ENCODE measurements around the gene HAGH.

Gene HAGH

DNA sequence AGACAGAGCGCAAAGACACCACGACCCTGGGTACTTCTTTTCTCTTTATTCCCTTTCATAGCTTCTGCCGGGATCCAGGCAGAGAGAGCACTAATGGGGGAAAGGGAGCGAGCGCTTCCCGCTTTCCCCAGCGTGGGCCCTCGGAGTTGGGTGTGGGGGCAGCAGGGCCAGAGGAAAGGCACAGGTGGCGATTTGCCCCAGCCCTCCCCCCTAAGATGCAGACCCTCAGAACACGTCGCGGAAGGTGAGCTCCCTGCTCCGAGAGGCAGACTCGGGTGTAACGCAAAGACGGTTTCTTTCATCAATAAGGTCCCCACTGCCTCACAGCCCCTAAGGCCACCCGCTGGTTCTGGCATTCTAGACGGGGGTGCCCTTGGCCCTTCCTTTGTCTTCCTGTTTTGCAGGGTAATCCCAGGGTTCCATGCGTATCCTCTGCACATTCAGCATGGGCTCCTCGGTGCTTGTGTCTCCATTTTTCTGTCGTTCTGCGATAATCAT lies 54.7 kb downstream of the HAGH start:
- H3K27ac ChIP-seq, result peak overlapping the region; percentile 85 to 95
- no peaks in the 10 kb centered on the region for H3K27me3 ChIP-seq
- H3K36me3 ChIP-seq, result peaks cover 24 to 50% (median 40%) of the 10 kb centered on the region in 3 donors
- intact Hi-C loops (cut with DNase I; ENCODE audit: low total_unique reads), result no loop called here
- H3K4me1 ChIP-seq, result peaks cover 0 to 61% (median 35%) of the 10 kb centered on the region in 4 donors
- no peaks in the 10 kb centered on the region for H3K9me3 ChIP-seq
- TF ChIP-seq, protein P1, sequence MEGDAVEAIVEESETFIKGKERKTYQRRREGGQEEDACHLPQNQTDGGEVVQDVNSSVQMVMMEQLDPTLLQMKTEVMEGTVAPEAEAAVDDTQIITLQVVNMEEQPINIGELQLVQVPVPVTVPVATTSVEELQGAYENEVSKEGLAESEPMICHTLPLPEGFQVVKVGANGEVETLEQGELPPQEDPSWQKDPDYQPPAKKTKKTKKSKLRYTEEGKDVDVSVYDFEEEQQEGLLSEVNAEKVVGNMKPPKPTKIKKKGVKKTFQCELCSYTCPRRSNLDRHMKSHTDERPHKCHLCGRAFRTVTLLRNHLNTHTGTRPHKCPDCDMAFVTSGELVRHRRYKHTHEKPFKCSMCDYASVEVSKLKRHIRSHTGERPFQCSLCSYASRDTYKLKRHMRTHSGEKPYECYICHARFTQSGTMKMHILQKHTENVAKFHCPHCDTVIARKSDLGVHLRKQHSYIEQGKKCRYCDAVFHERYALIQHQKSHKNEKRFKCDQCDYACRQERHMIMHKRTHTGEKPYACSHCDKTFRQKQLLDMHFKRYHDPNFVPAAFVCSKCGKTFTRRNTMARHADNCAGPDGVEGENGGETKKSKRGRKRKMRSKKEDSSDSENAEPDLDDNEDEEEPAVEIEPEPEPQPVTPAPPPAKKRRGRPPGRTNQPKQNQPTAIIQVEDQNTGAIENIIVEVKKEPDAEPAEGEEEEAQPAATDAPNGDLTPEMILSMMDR (IDR thresholded peaks at IDR 0.05), result no peak
- H3K4me3 ChIP-seq, result peak overlapping the region; percentile 87 to 99
- no peak for DNase-seq

DNA sequence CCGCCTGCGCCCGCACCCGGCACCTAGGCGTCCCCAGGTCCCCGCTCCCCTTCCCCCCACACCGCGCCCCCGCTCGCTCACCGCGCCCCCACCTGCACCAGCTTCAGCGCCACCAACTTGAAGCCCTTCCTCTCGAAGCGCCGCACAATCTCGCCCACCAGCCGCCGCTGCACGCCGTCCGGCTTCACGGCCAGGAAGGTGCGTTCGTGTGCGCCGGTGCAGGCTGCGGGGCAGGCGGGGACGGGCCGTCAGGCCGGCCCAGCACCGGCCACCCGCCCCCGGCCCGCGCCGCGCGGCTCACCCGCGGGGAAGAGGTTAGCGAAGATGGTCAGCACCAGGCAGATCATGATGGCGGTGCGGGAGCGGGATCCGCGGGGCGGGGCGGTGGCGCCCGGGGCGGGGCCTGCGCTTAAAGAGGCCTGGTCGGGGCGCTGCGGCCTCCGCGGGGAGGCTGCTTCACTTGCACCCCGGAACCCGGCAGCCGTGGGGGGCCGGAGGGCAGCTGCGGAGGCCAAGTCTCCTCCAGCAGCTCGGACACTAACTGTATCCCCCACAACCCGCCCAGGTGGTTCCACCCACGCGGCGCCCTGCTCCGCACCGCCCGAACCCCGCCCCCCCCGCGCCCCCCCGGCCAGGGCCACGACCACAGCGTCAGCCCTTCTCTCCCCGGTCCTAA lies 55.3 kb downstream of the HAGH start, which contains the start of gene NME3:
Gene NME3 (minus strand): TSS at position 356 of the 676 bp plus-strand sequence. CDS start 9 bp downstream, at position 347.
- intact Hi-C loops (cut with DNase I; ENCODE audit: low total_unique reads), result no loop called here
- Histone ChIP-seq H3K27ac (peak within 1 kb of the TSS; percentile 85 to 95), H3K36me3 (peaks cover 24 to 50% (median 40%) of the 10 kb centered on the region in 3 donors), H3K27me3 (no peaks in the 10 kb centered on the region), H3K4me3 (peak within 1 kb of the TSS; percentile 87 to 99), H3K9me3 (no peaks in the 10 kb centered on the region), H3K4me1 (peaks cover 0 to 61% (median 35%) of the 10 kb centered on the region in 4 donors)
- DNase-seq, result peak; percentile 81 to 89
- TF ChIP-seq, protein P1 (IDR thresholded peaks at IDR 0.05), result no peak

DNA sequence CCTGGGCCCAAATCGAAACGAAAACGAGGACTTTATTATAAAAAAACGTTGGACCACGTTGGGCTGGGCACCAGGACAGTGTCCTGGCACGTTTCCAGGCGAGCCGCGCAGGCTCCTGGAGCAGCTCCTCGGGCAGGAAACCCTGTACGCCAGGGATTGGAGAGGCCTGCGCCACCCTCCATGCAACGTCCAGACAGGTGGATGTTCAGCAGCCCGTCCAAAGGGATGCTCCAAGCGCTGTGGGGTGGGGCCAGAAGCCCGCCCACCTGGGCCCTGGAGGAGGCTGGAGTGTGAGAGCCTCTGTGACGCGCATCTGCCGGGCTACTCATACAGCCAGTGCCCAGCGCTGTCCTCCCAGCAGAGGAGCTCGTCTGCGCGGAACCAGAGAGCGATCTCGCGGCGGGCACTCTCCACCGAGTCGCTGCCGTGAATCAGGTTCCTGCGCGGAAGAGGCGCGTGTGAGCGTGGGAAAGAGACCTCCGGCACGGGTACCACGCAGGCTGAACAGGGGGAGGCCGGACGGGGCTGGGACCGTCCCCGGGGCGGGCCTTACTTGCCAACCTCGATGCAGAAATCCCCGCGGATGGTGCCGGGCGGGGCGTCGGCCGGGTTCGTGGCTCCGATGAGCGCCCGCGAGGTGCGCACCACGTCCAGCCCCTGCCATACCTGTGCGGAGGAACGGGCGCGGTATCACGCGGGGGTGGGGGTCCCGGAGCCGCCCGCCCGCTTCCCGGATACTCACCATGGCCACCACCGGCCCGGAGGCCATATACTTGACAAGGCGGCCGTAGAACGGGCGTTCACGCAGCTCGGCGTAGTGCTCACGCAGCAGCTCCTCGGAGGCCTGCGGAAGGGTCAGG lies 56.1 kb downstream of the HAGH start:
- no peaks in the 10 kb centered on the region for H3K27me3 ChIP-seq
- peak overlapping the region; percentile 87 to 99 for H3K4me3 ChIP-seq
- H3K36me3 ChIP-seq, result peaks cover 26 to 50% (median 40%) of the 10 kb centered on the region in 3 donors
- intact Hi-C loops (cut with DNase I; ENCODE audit: low total_unique reads), result no loop called here
- TF ChIP-seq, protein P1 (IDR thresholded peaks at IDR 0.05), result no peak
- peaks cover 0 to 59% (median 35%) of the 10 kb centered on the region in 4 donors for H3K4me1 ChIP-seq
- H3K27ac ChIP-seq, result peak overlapping the region; percentile 85 to 95
- DNase-seq, result peak; percentile 61 to 90
- H3K9me3 ChIP-seq, result no peaks in the 10 kb centered on the region

DNA sequence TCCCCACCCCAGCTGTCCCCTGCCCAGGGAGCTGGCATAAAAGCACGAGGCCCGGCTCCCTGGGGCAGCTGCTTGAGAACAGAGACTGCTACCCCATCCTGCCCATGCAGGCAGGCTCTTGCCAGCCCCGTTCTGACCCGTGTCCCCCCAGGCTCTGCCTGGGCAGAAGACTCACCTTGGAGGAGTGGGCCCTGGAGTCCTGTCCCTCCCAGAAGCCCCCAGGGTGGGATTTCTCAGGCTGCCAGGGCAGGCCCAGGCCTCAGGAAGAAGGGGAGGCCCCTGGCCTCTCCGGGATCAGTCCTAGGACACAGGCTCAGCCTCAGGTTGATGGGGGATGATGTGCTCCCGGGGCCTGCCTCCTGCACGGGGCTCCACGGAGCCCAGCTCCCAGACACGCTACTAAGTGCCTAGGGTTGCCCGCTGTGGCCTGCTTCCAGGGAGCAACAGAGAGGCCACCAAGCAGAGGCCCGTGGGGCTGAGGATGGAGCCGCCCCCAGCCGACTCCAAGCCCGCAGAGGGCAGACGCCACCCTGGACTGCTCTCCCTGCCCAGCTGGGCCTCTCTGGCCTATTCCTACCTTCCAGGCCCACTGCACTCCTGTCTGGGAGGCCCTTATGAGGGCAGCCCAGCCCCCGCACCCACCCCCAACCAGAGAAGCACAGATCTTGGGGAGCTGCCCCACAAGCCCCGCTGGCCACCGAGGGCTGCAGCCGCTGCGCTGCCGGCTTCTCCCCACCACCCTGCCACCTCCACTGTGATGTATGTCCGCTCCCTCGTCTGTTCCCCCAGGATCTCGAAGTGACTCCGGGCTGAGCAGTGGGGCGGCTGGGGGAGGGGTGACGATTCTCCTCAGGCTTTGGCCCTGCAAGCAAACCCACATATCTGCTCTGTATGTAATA lies 57.0 kb downstream of the HAGH start:
- H3K4me1 ChIP-seq, result peaks cover 0 to 50% (median 30%) of the 10 kb centered on the region in 4 donors
- peak overlapping the region; percentile 87 to 99 for H3K4me3 ChIP-seq
- TF ChIP-seq, protein P1 (IDR thresholded peaks at IDR 0.05), result no peak
- H3K27ac ChIP-seq, result peak overlapping the region; percentile 85 to 95
- H3K36me3 ChIP-seq, result peaks cover 35 to 51% (median 44%) of the 10 kb centered on the region in 3 donors
- no peaks in the 10 kb centered on the region for H3K27me3 ChIP-seq
- DNase-seq, result no peak
- no peaks in the 10 kb centered on the region for H3K9me3 ChIP-seq
- intact Hi-C loops (cut with DNase I; ENCODE audit: low total_unique reads), result no loop called here
